ENCODE measurements around the gene SSBP4.

The SSBP4 gene

GRCh38 chr19:18390065-18390907, 28.9 kb upstream of the SSBP4 start:
- CTCF ChIA-PET, result interaction anchor here (0.8 to 5.6 kb wide), 8 partner anchors 10 to 111 kb away, joined by 3 to 68 read pairs (median 8); partner anchors contain the start of gene LRRC25
- POLR2A ChIA-PET, result interaction anchor here (1.1 to 1.2 kb wide), 2 partner anchors 9 to 109 kb away, joined by 3 read pairs; partner anchors contain the start of gene JUND
- TF ChIP-seq ZFP3 (tag by site-specific recombination; IDR thresholded peaks at IDR 0.05; ENCODE audit: low read depth) (peak; percentile 98), ZNF138 (tag by site-specific recombination; IDR thresholded peaks at IDR 0.05; ENCODE audit: borderline replicate concordance) (no peak), ZNF791 (tag by site-specific recombination; IDR thresholded peaks at IDR 0.05) (no peak), ZNF623 (tag by site-specific recombination; IDR thresholded peaks at IDR 0.05) (peak; percentile 83)
- TF ChIP-seq, protein P1, sequence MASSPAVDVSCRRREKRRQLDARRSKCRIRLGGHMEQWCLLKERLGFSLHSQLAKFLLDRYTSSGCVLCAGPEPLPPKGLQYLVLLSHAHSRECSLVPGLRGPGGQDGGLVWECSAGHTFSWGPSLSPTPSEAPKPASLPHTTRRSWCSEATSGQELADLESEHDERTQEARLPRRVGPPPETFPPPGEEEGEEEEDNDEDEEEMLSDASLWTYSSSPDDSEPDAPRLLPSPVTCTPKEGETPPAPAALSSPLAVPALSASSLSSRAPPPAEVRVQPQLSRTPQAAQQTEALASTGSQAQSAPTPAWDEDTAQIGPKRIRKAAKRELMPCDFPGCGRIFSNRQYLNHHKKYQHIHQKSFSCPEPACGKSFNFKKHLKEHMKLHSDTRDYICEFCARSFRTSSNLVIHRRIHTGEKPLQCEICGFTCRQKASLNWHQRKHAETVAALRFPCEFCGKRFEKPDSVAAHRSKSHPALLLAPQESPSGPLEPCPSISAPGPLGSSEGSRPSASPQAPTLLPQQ (tag by site-specific recombination; IDR thresholded peaks at IDR 0.05), result no peak
- TF ChIP-seq, protein P2, sequence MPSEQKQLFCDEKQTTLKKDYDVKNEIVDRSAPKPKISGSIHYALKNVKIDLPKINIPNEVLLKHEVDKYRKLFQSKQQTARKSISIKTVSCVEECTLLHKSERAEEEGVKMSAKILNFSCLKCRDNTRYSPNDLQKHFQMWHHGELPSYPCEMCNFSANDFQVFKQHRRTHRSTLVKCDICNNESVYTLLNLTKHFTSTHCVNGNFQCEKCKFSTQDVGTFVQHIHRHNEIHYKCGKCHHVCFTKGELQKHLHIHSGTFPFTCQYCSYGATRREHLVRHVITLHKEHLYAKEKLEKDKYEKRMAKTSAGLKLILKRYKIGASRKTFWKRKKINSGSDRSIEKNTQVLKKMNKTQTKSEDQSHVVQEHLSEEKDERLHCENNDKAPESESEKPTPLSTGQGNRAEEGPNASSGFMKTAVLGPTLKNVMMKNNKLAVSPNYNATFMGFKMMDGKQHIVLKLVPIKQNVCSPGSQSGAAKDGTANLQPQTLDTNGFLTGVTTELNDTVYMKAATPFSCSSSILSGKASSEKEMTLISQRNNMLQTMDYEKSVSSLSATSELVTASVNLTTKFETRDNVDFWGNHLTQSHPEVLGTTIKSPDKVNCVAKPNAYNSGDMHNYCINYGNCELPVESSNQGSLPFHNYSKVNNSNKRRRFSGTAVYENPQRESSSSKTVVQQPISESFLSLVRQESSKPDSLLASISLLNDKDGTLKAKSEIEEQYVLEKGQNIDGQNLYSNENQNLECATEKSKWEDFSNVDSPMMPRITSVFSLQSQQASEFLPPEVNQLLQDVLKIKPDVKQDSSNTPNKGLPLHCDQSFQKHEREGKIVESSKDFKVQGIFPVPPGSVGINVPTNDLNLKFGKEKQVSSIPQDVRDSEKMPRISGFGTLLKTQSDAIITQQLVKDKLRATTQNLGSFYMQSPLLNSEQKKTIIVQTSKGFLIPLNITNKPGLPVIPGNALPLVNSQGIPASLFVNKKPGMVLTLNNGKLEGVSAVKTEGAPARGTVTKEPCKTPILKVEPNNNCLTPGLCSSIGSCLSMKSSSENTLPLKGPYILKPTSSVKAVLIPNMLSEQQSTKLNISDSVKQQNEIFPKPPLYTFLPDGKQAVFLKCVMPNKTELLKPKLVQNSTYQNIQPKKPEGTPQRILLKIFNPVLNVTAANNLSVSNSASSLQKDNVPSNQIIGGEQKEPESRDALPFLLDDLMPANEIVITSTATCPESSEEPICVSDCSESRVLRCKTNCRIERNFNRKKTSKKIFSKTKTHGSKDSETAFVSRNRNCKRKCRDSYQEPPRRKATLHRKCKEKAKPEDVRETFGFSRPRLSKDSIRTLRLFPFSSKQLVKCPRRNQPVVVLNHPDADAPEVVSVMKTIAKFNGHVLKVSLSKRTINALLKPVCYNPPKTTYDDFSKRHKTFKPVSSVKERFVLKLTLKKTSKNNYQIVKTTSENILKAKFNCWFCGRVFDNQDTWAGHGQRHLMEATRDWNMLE (tag by site-specific recombination; conservative IDR thresholded peaks at IDR 0.05; ENCODE audit: low read depth), result no peak
- Histone ChIP-seq H3K36me3 (ENCODE audit: control insufficient read depth in 2 of 2, insufficient read depth in 1 of 2, low read length in 2 of 2) (no peaks in the 10 kb centered on the region), H3K27ac (ENCODE audit: extremely low read depth, low read depth, low read length) (no peak overlapping the region), H3K4me3 (ENCODE audit: low read depth, low read length) (no peak overlapping the region), H3K4me1 (ENCODE audit: control insufficient read depth, insufficient read depth, low read length) (no peaks in the 10 kb centered on the region), H3K9me3 (ENCODE audit: control insufficient read depth, insufficient read depth, low read depth, low read length) (no peaks in the 10 kb centered on the region)

DNA sequence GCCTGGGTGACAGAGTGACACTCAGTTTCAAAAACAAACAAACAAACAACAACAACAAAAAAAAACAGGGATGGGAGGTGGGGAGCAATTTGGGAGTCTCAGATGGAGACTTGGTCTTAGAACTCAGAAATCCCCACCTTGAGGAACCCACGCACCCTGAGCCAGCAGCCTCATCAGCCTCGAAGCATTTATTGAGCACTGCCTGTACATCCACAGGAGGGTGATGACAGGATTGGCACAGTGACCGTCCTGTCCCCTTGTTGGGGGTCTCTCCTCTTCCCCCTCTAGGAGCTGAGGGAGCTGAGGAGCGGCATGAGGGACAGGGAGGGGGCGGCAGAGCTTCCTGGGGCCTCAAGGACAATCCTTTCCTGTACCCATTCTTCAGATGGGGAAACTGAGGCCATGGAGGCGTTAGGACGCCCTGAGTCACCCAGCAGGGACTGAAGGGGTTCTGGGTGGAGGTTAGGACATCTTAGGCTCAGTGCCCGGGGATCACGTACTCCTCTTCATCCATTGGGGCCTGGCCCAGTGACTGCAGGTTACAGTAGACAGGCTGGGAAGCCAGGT, 27.6 kb upstream of the SSBP4 start:
- H3K27ac ChIP-seq (ENCODE audit: extremely low read depth, low read depth, low read length), result no peak overlapping the region
- TF ChIP-seq ZNF10 (tag by site-specific recombination; IDR thresholded peaks at IDR 0.05), result 0 out of 2 replicates have a peak, but pooled peaks have one; percentile 13
- TF ChIP-seq ZNF561 (tag by site-specific recombination; IDR thresholded peaks at IDR 0.05; ENCODE audit: borderline replicate concordance), result no peak
- H3K36me3 ChIP-seq (ENCODE audit: control insufficient read depth in 2 of 2, insufficient read depth in 1 of 2, low read length in 2 of 2), result no peaks in the 10 kb centered on the region
- no peaks in the 10 kb centered on the region for H3K4me1 ChIP-seq (ENCODE audit: control insufficient read depth, insufficient read depth, low read length)
- ChIA-PET POLR2A (interaction anchor here (1.1 to 1.2 kb wide), 2 partner anchors 11 to 110 kb away, joined by 3 read pairs; partner anchors contain the start of gene JUND), CTCF (interaction anchor here (0.6 to 4.8 kb wide), 9 partner anchors 10 to 334 kb away, joined by 3 to 46 read pairs (median 4); no protein-coding TSS in a partner anchor)
- no peaks in the 10 kb centered on the region for H3K9me3 ChIP-seq (ENCODE audit: control insufficient read depth, insufficient read depth, low read depth, low read length)
- no peak overlapping the region for H3K4me3 ChIP-seq (ENCODE audit: low read depth, low read length)

DNA sequence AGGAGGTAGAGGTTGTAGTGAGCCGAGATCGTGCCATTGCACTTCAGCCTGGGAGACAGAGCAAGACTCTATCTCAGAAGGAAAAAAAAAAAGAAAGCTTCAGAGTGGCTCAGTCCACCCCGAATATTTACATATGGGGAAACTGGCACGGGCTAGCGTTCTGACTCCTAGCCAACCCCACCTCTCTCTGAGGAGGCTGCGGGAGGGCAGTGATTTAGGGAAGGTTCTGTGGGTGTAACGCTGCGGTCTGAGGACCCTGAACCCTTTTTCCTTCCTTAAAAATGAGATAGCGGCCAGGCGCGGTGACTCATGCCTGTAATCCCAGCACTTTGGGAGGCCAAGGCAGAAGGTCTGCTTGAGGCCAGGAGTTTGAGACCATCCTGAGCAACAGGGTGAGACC, 26.8 kb upstream of the SSBP4 start:
- TF ChIP-seq, protein P3, sequence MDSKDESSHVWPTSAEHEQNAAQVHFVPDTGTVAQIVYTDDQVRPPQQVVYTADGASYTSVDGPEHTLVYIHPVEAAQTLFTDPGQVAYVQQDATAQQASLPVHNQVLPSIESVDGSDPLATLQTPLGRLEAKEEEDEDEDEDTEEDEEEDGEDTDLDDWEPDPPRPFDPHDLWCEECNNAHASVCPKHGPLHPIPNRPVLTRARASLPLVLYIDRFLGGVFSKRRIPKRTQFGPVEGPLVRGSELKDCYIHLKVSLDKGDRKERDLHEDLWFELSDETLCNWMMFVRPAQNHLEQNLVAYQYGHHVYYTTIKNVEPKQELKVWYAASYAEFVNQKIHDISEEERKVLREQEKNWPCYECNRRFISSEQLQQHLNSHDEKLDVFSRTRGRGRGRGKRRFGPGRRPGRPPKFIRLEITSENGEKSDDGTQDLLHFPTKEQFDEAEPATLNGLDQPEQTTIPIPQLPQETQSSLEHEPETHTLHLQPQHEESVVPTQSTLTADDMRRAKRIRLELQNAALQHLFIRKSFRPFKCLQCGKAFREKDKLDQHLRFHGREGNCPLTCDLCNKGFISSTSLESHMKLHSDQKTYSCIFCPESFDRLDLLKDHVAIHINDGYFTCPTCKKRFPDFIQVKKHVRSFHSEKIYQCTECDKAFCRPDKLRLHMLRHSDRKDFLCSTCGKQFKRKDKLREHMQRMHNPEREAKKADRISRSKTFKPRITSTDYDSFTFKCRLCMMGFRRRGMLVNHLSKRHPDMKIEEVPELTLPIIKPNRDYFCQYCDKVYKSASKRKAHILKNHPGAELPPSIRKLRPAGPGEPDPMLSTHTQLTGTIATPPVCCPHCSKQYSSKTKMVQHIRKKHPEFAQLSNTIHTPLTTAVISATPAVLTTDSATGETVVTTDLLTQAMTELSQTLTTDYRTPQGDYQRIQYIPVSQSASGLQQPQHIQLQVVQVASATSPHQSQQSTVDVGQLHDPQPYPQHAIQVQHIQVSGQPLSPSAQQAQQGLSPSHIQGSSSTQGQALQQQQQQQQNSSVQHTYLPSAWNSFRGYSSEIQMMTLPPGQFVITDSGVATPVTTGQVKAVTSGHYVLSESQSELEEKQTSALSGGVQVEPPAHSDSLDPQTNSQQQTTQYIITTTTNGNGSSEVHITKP (tag by site-specific recombination; IDR thresholded peaks at IDR 0.05), result peak; percentile 52; the same call in 1 of the 2 replicates
- TF ChIP-seq IKZF3 (tag by site-specific recombination; IDR thresholded peaks at IDR 0.05) (no peak), PBX3 (CRISPR knock-in tag; IDR thresholded peaks at IDR 0.05) (no peak), ZFHX2 (tag by site-specific recombination; conservative IDR thresholded peaks at IDR 0.05) (0 out of 2 replicates have a peak, but pooled peaks have one; percentile 4), MEIS1 (CRISPR knock-in tag; IDR thresholded peaks at IDR 0.05; ENCODE audit: borderline replicate concordance) (no peak), ZNF664 (tag by site-specific recombination; IDR thresholded peaks at IDR 0.05) (0 out of 2 replicates have a peak, but pooled peaks have one; percentile 26)
- Histone ChIP-seq H3K27ac (ENCODE audit: extremely low read depth, low read depth, low read length) (no peak overlapping the region), H3K4me1 (ENCODE audit: control insufficient read depth, insufficient read depth, low read length) (no peaks in the 10 kb centered on the region), H3K9me3 (ENCODE audit: control insufficient read depth, insufficient read depth, low read depth, low read length) (no peaks in the 10 kb centered on the region), H3K36me3 (ENCODE audit: control insufficient read depth in 2 of 2, insufficient read depth in 1 of 2, low read length in 2 of 2) (no peaks in the 10 kb centered on the region), H3K4me3 (ENCODE audit: low read depth, low read length) (no peak overlapping the region)
- ChIA-PET POLR2A (no interaction called here), CTCF (interaction anchor here (0.6 to 1.3 kb wide), 7 partner anchors 9 to 44 kb away, joined by 3 to 6 read pairs (median 4); no protein-coding TSS in a partner anchor)
